Psoas muscle (tissue), 8 donors: ENCODE results near the gene IL36B. TPM values are rescaled to one million over a fixed set of nuclear protein-coding genes. Genes with fewer than 3 reads are reported as not detected.
"Not testable (repeated sequence)": the region's sequence is repeated elsewhere in the genome, so short reads cannot be mapped to it uniquely, and the experiment has no call there.

Experiments
- ATAC-seq, 4 donors: fragments of 200-7000 bp; cut with Tn5 transposase; one replicate each; pipeline ENCODE4 v1.9.1; 2020; ENCODE audit warnings: moderate library complexity in 3 of 4, mild to moderate bottlenecking in 2 of 4
- DNase-seq, 2 donors: peaks; one replicate each; pipeline ENCODE4 v3.0.0-alpha.2; 2020
- H3K27ac ChIP-seq: fragments of 200-600 bp; one replicate; pipeline ENCODE4 v1.8.0; 2022
- H3K27me3 ChIP-seq, 3 donors: fragments of 200-600 bp in 1 of 3; one replicate each; pipeline versions ENCODE4 v1.6.1 to v1.8.0; 2013 to 2022; ENCODE audit warnings: low read length in 2 of 3, mild to moderate bottlenecking in 2 of 3, moderate library complexity in 1 of 3; ENCODE audit not compliant: insufficient read depth in 3 of 3
- H3K36me3 ChIP-seq, 2 donors: fragments of 200-600 bp in 1 of 2; one replicate each; pipeline versions ENCODE4 v1.6.1 to v1.8.0; 2013 to 2022; ENCODE audit warnings: low read depth in 1 of 2, mild to moderate bottlenecking in 1 of 2, moderate library complexity in 1 of 2; ENCODE audit not compliant: insufficient read depth in 1 of 2
- H3K4me1 ChIP-seq: fragments of 200-600 bp; one replicate; pipeline ENCODE4 v1.8.0; 2022
- H3K4me3 ChIP-seq: fragments of 200-600 bp; one replicate; pipeline ENCODE4 v1.8.0; 2022; ENCODE audit warnings: mild to moderate bottlenecking
- H3K9me3 ChIP-seq: fragments of 200-600 bp; one replicate; pipeline ENCODE4 v1.8.0; 2022
- CTCF ChIP-seq: fragments of 200-600 bp; IDR thresholded peaks from one replicate; pipeline ENCODE4 v1.8.0; 2022; ENCODE audit warnings: antibody characterized with exemption
- WGBS, 3 donors: extraction: QIAGEN DNeasy Blood & Tissue Kit; methylation state at CpG; one replicate each; pipeline versions ENCODE4 v1.1.6 to v1.1.7; 2013; 5-methylcytosine and 5-hydroxymethylcytosine counted together
- intact Hi-C, 2 donors: fragments of 100-400 bp; cut with DNase I; formaldehyde crosslinking; loops; one replicate each; pipeline versions ENCODE4 v1.11.0 to v1.14.2; 2022
- long read RNA-seq, 2 donors: library from polyadenylated mRNA; unstranded; transcript quantifications; one replicate each; pipeline ENCODE4 v2.0.0, GENCODE V29; 2021
- polyA plus RNA-seq, 3 donors: library from polyadenylated mRNA; stranded (reverse); fragments of 200-250 nt; gene quantifications; one replicate each; pipeline ENCODE4 v1.2.3, GENCODE V29; 2013
- total RNA-seq, 4 donors: library from RNA; stranded (reverse); fragmentation: NEBNext Ultra II Directional in 2 of 4; extraction: Animal tissue kit (Norgen Biotek cat#: 25700) in 2 of 4; gene quantifications; one replicate each; pipeline versions ENCODE4 v1.2.1 to v1.2.4, GENCODE V29; 2021 to 2023
- donor health status: healthy with polysubstance abuse.
- donor health status: DM: no; HTN: no; CAD: no; lungs with moderate emphysema.
- donor health status: Bipolar disorder and iron deficiency.
- donor health status: healthy.
- donor health status: DM: yes; HTN: yes; CAD: no.
- donor health status: DM: no; HTN: no; CAD: no.
- donor health status: DM: no; HTN: no; CAD: no.
- donor health status: DM: yes; HTN: yes; CAD: no.

IL36B gene
- total RNA-seq (not detected), polyA plus RNA-seq (not detected)
- long read RNA-seq, donor 1, result 0 reads
- long read RNA-seq, donor 2, result 0 reads

GRCh38 chr2:113052396-113052917, at the start of gene IL36B:
IL36B (minus strand) TSS chr2:113052867.
- intact Hi-C loops, result no loop called here
- WGBS, 3 donors, result 65 to 77% (median 70%) methylated on average over 6 of the region's 6 CpGs
- Histone ChIP-seq H3K27ac (no peak within 1 kb of the TSS), H3K9me3 (no peaks in the 10 kb centered on the region), H3K27me3 (no peaks in the 10 kb centered on the region), H3K36me3 (no peaks in the 10 kb centered on the region), H3K4me1 (no peaks in the 10 kb centered on the region), H3K4me3 (no peak within 1 kb of the TSS)
- DNase-seq (no peak), ATAC-seq (no peak)
- TF ChIP-seq CTCF, result no peak

- Histone ChIP-seq H3K4me1 (no peaks in the 10 kb centered on the region), H3K27ac (no peak overlapping the region), H3K27me3 (no peaks in the 10 kb centered on the region), H3K36me3 (no peaks in the 10 kb centered on the region), H3K4me3 (no peak overlapping the region), H3K9me3 (no peaks in the 10 kb centered on the region)
- 59 to 97% (median 90%) methylated on average over 2 of the region's 2 CpGs for WGBS, 3 donors
- DNase-seq, result no peak
- intact Hi-C loops, result no loop called here
- TF ChIP-seq CTCF, result no peak
- ATAC-seq, result no peak
Observed at GRCh38 chr2:113102133-113102532, 49.5 kb upstream of the IL36B start.

DNA sequence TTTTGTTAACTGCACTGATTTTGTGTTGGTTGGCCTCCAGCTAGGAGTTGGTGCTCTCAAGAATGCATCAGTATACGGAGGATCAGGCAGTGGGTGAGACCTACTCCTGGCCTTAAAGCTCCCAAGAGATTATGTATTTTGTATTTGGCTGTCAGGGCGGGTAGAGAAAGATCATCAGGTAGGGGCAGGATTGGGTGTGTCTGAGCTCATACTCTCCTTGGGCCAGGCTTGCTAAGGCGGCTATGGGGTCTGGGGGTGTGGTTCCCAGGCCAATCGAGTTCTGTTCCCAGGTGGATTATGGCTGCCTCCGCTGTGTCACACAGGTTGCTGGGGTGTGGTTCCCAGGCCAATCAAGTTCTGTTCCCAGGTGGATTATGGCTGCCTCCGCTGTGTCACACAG, 45.9 kb upstream of the IL36B start:
- intact Hi-C loops, result no loop called here
- H3K4me1 ChIP-seq, result no peaks in the 10 kb centered on the region
- DNase-seq, result no peak
- H3K27ac ChIP-seq, result no peak overlapping the region
- H3K27me3 ChIP-seq, result no peaks in the 10 kb centered on the region
- ATAC-seq, result no peak
- no peaks in the 10 kb centered on the region for H3K9me3 ChIP-seq
- no peak overlapping the region for H3K4me3 ChIP-seq
- no peaks in the 10 kb centered on the region for H3K36me3 ChIP-seq
- WGBS, 3 donors, result 85 to 94% (median 94%) methylated on average over 6 of the region's 6 CpGs
- no peak for TF ChIP-seq CTCF

DNA sequence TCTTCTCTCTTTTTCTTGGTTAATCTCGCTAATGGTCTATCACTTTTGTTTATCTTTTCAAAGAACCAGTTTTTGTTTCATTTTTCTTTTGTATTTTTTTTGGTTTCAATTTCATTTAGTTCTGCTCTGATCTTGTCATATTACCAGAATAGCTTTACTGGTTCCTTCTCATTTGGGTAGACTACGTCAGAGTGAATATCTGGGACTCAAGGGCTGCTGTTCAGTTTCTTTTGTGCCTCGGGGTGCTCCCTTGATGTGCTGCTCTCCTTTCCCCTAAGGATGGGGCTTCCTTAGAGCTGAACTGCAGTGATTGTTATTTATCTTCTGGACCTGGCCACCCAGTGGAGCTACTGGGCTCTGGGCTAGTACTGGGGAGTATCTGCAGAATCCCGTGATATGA, 45.4 kb upstream of the IL36B start:
- H3K27me3 ChIP-seq, result no peaks in the 10 kb centered on the region
- TF ChIP-seq CTCF, result no peak
- no peaks in the 10 kb centered on the region for H3K36me3 ChIP-seq
- DNase-seq (no peak), ATAC-seq (no peak)
- 89 to 92% (median 92%) methylated on average over 4 of the region's 4 CpGs for WGBS, 3 donors
- no peak overlapping the region for H3K4me3 ChIP-seq
- intact Hi-C loops, result no loop called here
- no peaks in the 10 kb centered on the region for H3K9me3 ChIP-seq
- no peaks in the 10 kb centered on the region for H3K4me1 ChIP-seq
- no peak overlapping the region for H3K27ac ChIP-seq

GRCh38 chr2:113096842-113097618, 44.4 kb upstream of the IL36B start:
- intact Hi-C loops, H3K9me3 ChIP-seq, H3K4me1 ChIP-seq, DNase-seq, H3K4me3 ChIP-seq, H3K27me3 ChIP-seq, H3K36me3 ChIP-seq, H3K27ac ChIP-seq, ATAC-seq: not testable (repeated sequence)
- 43 to 85% (median 78%) methylated on average over 2 of the region's 2 CpGs for WGBS, 3 donors

- ATAC-seq, H3K4me3 ChIP-seq, H3K27ac ChIP-seq, intact Hi-C loops, DNase-seq, H3K9me3 ChIP-seq, H3K36me3 ChIP-seq, H3K27me3 ChIP-seq, H3K4me1 ChIP-seq: not testable (repeated sequence)
- WGBS, 3 donors, result 89 to 98% (median 93%) methylated on average over 10 to 14 of the region's 14 CpGs
Observed at GRCh38 chr2:113096306-113096705, 43.6 kb upstream of the IL36B start.
